Loucy (cell line): ENCODE data around the gene RAB44.

ENCODE experiments used
- EZH2phosphoT487 ChIP-seq: fragments of 200-600 bp; IDR thresholded peaks from 2 replicates; pipeline ENCODE4 v1.6.1; 2018; ENCODE audit warnings: antibody characterized with exemption, mild to moderate bottlenecking, moderate library complexity, borderline replicate concordance
- TF ChIP-seq, protein P1 (sequence below): fragments of 200-600 bp; sonication (generic); conservative IDR thresholded peaks from 2 replicates; pipeline ENCODE4 v1.5.1; 2014; ENCODE audit warnings: mild to moderate bottlenecking, antibody characterized with exemption, low read length

DNA sequence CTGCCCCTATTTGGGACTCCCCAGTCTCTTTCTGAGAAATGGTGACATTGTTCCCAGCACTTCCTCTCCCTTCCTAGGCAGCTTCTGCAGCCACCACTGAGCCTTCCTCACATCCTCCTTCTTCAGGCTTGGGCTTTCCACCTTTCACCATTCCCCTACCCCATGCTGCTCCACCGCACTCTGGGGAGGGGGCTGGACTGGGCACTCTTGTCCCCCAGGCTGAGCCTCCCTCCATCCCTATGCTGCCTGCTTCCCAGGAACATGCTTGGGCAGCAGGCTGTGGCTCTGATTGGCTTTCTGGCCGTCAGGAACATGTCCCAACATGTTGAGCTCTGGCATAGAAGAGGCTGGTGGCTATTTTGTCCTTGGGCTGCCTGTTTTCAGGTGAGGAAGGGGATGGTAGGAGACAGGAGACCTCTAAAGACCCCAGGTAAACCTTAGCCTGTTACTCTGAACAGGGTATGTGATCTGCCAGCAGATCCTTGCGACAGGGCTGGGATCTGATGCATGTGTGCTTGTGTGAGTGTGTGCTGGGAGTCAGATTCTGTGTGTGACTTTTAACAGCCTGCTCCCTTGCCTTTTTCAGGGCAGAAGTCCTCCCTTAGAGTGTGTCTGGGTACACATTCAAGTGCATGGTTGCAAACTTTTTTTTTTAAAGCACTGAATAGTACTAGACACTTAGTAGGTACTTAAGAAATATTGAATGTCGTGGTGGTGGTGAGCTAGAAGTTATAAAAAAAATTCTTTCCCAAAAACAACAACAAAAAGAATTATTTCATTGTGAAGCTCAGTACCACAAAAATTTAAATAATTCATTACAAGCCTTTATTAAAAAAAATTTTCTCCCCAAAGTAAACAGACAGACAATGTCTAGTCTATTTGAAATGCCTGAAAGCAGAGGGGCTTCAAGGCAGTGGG lies 21.2 kb upstream of the RAB44 start:
- TF ChIP-seq, protein P1, sequence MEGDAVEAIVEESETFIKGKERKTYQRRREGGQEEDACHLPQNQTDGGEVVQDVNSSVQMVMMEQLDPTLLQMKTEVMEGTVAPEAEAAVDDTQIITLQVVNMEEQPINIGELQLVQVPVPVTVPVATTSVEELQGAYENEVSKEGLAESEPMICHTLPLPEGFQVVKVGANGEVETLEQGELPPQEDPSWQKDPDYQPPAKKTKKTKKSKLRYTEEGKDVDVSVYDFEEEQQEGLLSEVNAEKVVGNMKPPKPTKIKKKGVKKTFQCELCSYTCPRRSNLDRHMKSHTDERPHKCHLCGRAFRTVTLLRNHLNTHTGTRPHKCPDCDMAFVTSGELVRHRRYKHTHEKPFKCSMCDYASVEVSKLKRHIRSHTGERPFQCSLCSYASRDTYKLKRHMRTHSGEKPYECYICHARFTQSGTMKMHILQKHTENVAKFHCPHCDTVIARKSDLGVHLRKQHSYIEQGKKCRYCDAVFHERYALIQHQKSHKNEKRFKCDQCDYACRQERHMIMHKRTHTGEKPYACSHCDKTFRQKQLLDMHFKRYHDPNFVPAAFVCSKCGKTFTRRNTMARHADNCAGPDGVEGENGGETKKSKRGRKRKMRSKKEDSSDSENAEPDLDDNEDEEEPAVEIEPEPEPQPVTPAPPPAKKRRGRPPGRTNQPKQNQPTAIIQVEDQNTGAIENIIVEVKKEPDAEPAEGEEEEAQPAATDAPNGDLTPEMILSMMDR = no peak
- no peak for TF ChIP-seq EZH2phosphoT487
